Activated CD4-positive, alpha-beta T cell treated with anti-CD3 and anti-CD28 coated beads, Interleukin-2, amount 50 U/mL, for 48 hours (primary cell): Measurements from ENCODE around the gene PSAPL1.

Source experiments
- DNase-seq, 2 experiments: peaks; one replicate each; pipeline ENCODE4 v3.0.0-alpha.2; 2020

Gene PSAPL1

GRCh38 chr4:7395645-7396044 lies 39.1 kb downstream of the PSAPL1 start:
- no peak for DNase-seq

GRCh38 chr4:7394681-7395451 lies 39.9 kb downstream of the PSAPL1 start:
- DNase-seq = no peak

GRCh38 chr4:7393601-7394575 lies 40.8 kb downstream of the PSAPL1 start:
- DNase-seq = no peak

- DNase-seq = no peak
These were observed 42.0 kb downstream of the PSAPL1 start for GRCh38 chr4:7392438-7393421.

GRCh38 chr4:7391637-7392437 lies 42.9 kb downstream of the PSAPL1 start:
- no peak for DNase-seq

- no peak for DNase-seq
These were observed 43.7 kb downstream of the PSAPL1 start for GRCh38 chr4:7390906-7391636.

- DNase-seq = no peak
These were observed 44.4 kb downstream of the PSAPL1 start for GRCh38 chr4:7390336-7390735.

GRCh38 chr4:7389719-7390118 lies 45.0 kb downstream of the PSAPL1 start:
- no peak for DNase-seq

- DNase-seq = no peak
These were observed 45.5 kb downstream of the PSAPL1 start for GRCh38 chr4:7389101-7389701.

GRCh38 chr4:7388627-7389026 lies 46.1 kb downstream of the PSAPL1 start:
- DNase-seq = no peak

- DNase-seq = no peak
These were observed 46.8 kb downstream of the PSAPL1 start for GRCh38 chr4:7387925-7388324.

GRCh38 chr4:7384929-7385890 lies 49.5 kb downstream of the PSAPL1 start:
- DNase-seq = no peak

- DNase-seq = no peak
These were observed 50.5 kb downstream of the PSAPL1 start for GRCh38 chr4:7384003-7384928.

- no peak for DNase-seq
These were observed 51.5 kb downstream of the PSAPL1 start for GRCh38 chr4:7383266-7383665.

GRCh38 chr4:7382634-7383014 lies 52.1 kb downstream of the PSAPL1 start:
- DNase-seq = no peak

- DNase-seq = no peak
These were observed 52.7 kb downstream of the PSAPL1 start for GRCh38 chr4:7381890-7382633.

GRCh38 chr4:7381221-7381889 lies 53.4 kb downstream of the PSAPL1 start:
- no peak for DNase-seq
